Osteoblast (primary cell): Measurements from ENCODE around the gene FAM47E. TPM values are rescaled to one million over a fixed set of nuclear protein-coding genes. Genes with fewer than 3 reads are reported as not detected.
"Not testable (repeated sequence)": the region's sequence is repeated elsewhere in the genome, so short reads cannot be mapped to it uniquely, and the experiment has no call there.

Source experiments
- DNase-seq: peaks from one replicate; pipeline ENCODE4 v3.0.0; 2011; ENCODE audit warnings: low spot score, mixed read lengths; ENCODE audit not compliant: insufficient read length; ENCODE audit errors: missing footprints
- H2AFZ ChIP-seq: 2 replicates; pipeline ENCODE4 v1.6.0; 2011; ENCODE audit warnings: mild to moderate bottlenecking, low read length
- H3K27ac ChIP-seq: 2 replicates; pipeline ENCODE4 v1.5.1; 2011; ENCODE audit warnings: mild to moderate bottlenecking, low read depth, low read length, moderate library complexity
- H3K27me3 ChIP-seq: 2 replicates; pipeline ENCODE4 v1.6.0; 2012; ENCODE audit warnings: mild to moderate bottlenecking, control low read depth, inconsistent platforms, low read length, moderate library complexity; ENCODE audit not compliant: insufficient read depth
- H3K36me3 ChIP-seq: 2 replicates; pipeline ENCODE4 v1.5.1; 2011; ENCODE audit warnings: mild to moderate bottlenecking, low read length, control low read depth, moderate library complexity; ENCODE audit not compliant: insufficient read depth
- H3K4me1 ChIP-seq: 2 replicates; pipeline ENCODE4 v1.5.1; 2011; ENCODE audit warnings: mild to moderate bottlenecking, low read length, control low read depth, moderate library complexity; ENCODE audit not compliant: insufficient read depth
- H3K4me2 ChIP-seq: 2 replicates; pipeline ENCODE4 v1.6.0; 2011; ENCODE audit warnings: mild to moderate bottlenecking, low read length; ENCODE audit not compliant: insufficient read depth
- H3K4me3 ChIP-seq: fragments of 200-600 bp; sonication (generic); 3 replicates; pipeline ENCODE4 v1.5.1; 2012; ENCODE audit warnings: mild to moderate bottlenecking, low read length, inconsistent platforms; ENCODE audit not compliant: insufficient read depth
- H3K79me2 ChIP-seq: 2 replicates; pipeline ENCODE4 v1.6.0; 2012; ENCODE audit warnings: mild to moderate bottlenecking, low read length, control low read depth, inconsistent platforms; ENCODE audit not compliant: insufficient read depth
- H3K9me3 ChIP-seq: 2 replicates; pipeline ENCODE4 v1.5.1; 2011; ENCODE audit warnings: low read depth, low read length, control low read depth
- H4K20me1 ChIP-seq: 2 replicates; pipeline ENCODE4 v1.6.0; 2012; ENCODE audit warnings: mild to moderate bottlenecking, low read length, control low read depth; ENCODE audit not compliant: insufficient read depth
- CTCF ChIP-seq: IDR thresholded peaks from 2 replicates; pipeline ENCODE4 v1.5.1; 2011; ENCODE audit warnings: mild to moderate bottlenecking, low read depth, low read length, moderate library complexity; ENCODE audit errors: extremely low read depth
- total RNA-seq: library from RNA; depleted of rRNA; stranded (reverse); fragments of >200 nt; gene quantifications from 2 replicates; pipeline ENCODE4 v1.2.3, GENCODE V29; 2012

The FAM47E gene
- total RNA-seq, 1 donor, result 0.36 TPM

- Histone ChIP-seq H3K27ac (no peak overlapping the region), H3K9me3 (no peaks in the 10 kb centered on the region), H3K79me2 (no peaks in the 10 kb centered on the region), H3K4me1 (no peaks in the 10 kb centered on the region), H4K20me1 (no peaks in the 10 kb centered on the region), H3K27me3 (no peaks in the 10 kb centered on the region), H3K36me3 (no peaks in the 10 kb centered on the region), H3K4me2 (no peak overlapping the region), H3K4me3 (no peak overlapping the region), H2AFZ (no peak overlapping the region)
- DNase-seq, result no peak
- TF ChIP-seq CTCF, result no peak
Measured at GRCh38 chr4:76283900-76284299, 32.4 kb downstream of the FAM47E start.

GRCh38 chr4:76287811-76288210, 36.3 kb downstream of the FAM47E start:
- not testable (repeated sequence) for H3K4me1 ChIP-seq

GRCh38 chr4:76292730-76293129, 41.2 kb downstream of the FAM47E start:
- no peak for TF ChIP-seq CTCF
- Histone ChIP-seq H3K4me1 (no peaks in the 10 kb centered on the region), H3K27ac (no peak overlapping the region), H3K27me3 (no peaks in the 10 kb centered on the region), H3K36me3 (no peaks in the 10 kb centered on the region), H3K79me2 (no peaks in the 10 kb centered on the region), H3K4me2 (no peak overlapping the region), H2AFZ (no peak overlapping the region), H3K9me3 (no peaks in the 10 kb centered on the region), H4K20me1 (no peaks in the 10 kb centered on the region), H3K4me3 (no peak overlapping the region)
- DNase-seq, result no peak

More at GRCh38 chr4:76287811-76288210, 36.3 kb downstream of the FAM47E start:
- not testable (repeated sequence) for DNase-seq, H3K4me2 ChIP-seq, H3K79me2 ChIP-seq, H3K27me3 ChIP-seq, H4K20me1 ChIP-seq, H3K27ac ChIP-seq, H2AFZ ChIP-seq, H3K9me3 ChIP-seq, H3K36me3 ChIP-seq, H3K4me3 ChIP-seq

GRCh38 chr4:76293772-76294171, 42.3 kb downstream of the FAM47E start:
- H3K27me3 ChIP-seq, result no peaks in the 10 kb centered on the region
- no peak for TF ChIP-seq CTCF
- no peak overlapping the region for H3K27ac ChIP-seq
- H3K79me2 ChIP-seq, result no peaks in the 10 kb centered on the region
- DNase-seq, result no peak
- no peak overlapping the region for H2AFZ ChIP-seq
- no peaks in the 10 kb centered on the region for H3K9me3 ChIP-seq
- no peak overlapping the region for H3K4me3 ChIP-seq
- no peaks in the 10 kb centered on the region for H3K36me3 ChIP-seq
- no peaks in the 10 kb centered on the region for H4K20me1 ChIP-seq
- H3K4me1 ChIP-seq, result no peaks in the 10 kb centered on the region
- no peak overlapping the region for H3K4me2 ChIP-seq
